Transverse colon (tissue), 4 donors: ENCODE results near the gene BBC3. TPM values are rescaled to one million over a fixed set of nuclear protein-coding genes. Genes with fewer than 3 reads are reported as not detected.

Experiments
- DNase-seq: peaks from one replicate; pipeline ENCODE4 v3.0.0-alpha.2; 2019
- H3K27ac ChIP-seq, 4 donors: fragments of 200-600 bp; sonication (generic); 2 replicates each; pipeline ENCODE4 v1.5.1; 2016 to 2018; ENCODE audit warnings: inconsistent platforms in 4 of 4
- H3K27me3 ChIP-seq: fragments of 200-600 bp; sonication (generic); 2 replicates; pipeline ENCODE4 v1.5.1; 2017; ENCODE audit warnings: inconsistent platforms
- H3K36me3 ChIP-seq, 4 donors: fragments of 200-600 bp; sonication (generic); 2 replicates each; pipeline ENCODE4 v1.5.1; 2017 to 2019; ENCODE audit warnings: inconsistent platforms in 4 of 4
- H3K4me1 ChIP-seq, 4 donors: fragments of 200-600 bp; sonication (generic); 2 replicates each; pipeline ENCODE4 v1.5.1; 2017 to 2020; ENCODE audit warnings: inconsistent platforms in 4 of 4
- H3K4me3 ChIP-seq, 4 donors: fragments of 200-600 bp; sonication (generic); 1 replicate in 1 of 4; 2 replicates in 3 of 4; pipeline versions ENCODE4 v1.5.1 to v1.6.1; 2017 to 2019; ENCODE audit warnings: inconsistent platforms in 4 of 4
- H3K9me3 ChIP-seq, 2 donors: fragments of 200-600 bp; sonication (generic); 2 replicates each; pipeline ENCODE4 v1.5.1; 2017 to 2019; ENCODE audit warnings: inconsistent platforms in 2 of 2
- CTCF ChIP-seq, 5 experiments: fragments of 200-600 bp in 3 of 5; fragments of 450-650 bp in 2 of 5; sonication (generic) in 3 of 5; IDR thresholded peaks; 1 replicate in 2 of 5; 2 replicates in 3 of 5; pipeline ENCODE4 v1.5.1; 2016 to 2017; ENCODE audit warnings: antibody characterized with exemption in 5 of 5, inconsistent platforms in 3 of 5, mild to moderate bottlenecking in 2 of 5, moderate library complexity in 1 of 5
- EP300 ChIP-seq: sonication (generic); formaldehyde crosslinking; IDR thresholded peaks from one replicate; pipeline ENCODE4 v1.6.1; 2017; ENCODE audit warnings: antibody characterized with exemption, low read depth
- POLR2A ChIP-seq: fragments of 450-650 bp; IDR thresholded peaks from one replicate; pipeline ENCODE4 v1.6.1; 2016; ENCODE audit warnings: antibody characterized with exemption, mild to moderate bottlenecking, moderate library complexity
- POLR2AphosphoS5 ChIP-seq, 3 donors: sonication (generic); formaldehyde crosslinking; IDR thresholded peaks; one replicate each; pipeline ENCODE4 v1.6.1; 2016; ENCODE audit warnings: antibody characterized with exemption in 3 of 3
- WGBS, 2 donors: methylation state at CpG; one replicate each; pipeline ENCODE4 v1.1.5; 2018; ENCODE audit warnings: low coverage in 1 of 2; 5-methylcytosine and 5-hydroxymethylcytosine counted together
- in situ Hi-C, 4 donors: fragments of 200-750 bp; cut with MboI; loops; one replicate each; pipeline versions ENCODE4 v1.15.0 to v1.15.1; 2017; ENCODE audit warnings: low sequenced_read_pairs in 3 of 4, low pct_ligation_motif_present in 1 of 4, low pct_unique_long_range_greater_than_20kb in 1 of 4
- intact Hi-C: fragments of 100-400 bp; cut with DNase I; formaldehyde crosslinking; loops from one replicate; pipeline ENCODE4 v1.15.1; 2023; ENCODE audit warnings: low total_unique reads
- total RNA-seq, 4 donors: library from RNA; depleted of rRNA; stranded (reverse); fragments of >200 nt; gene quantifications; one replicate each; pipeline ENCODE4 v1.1.0, GENCODE V29; 2016

The BBC3 gene
- total RNA-seq, 4 donors from 2014 or later: 10.9 to 31.0 (median 14.4) TPM

DNA sequence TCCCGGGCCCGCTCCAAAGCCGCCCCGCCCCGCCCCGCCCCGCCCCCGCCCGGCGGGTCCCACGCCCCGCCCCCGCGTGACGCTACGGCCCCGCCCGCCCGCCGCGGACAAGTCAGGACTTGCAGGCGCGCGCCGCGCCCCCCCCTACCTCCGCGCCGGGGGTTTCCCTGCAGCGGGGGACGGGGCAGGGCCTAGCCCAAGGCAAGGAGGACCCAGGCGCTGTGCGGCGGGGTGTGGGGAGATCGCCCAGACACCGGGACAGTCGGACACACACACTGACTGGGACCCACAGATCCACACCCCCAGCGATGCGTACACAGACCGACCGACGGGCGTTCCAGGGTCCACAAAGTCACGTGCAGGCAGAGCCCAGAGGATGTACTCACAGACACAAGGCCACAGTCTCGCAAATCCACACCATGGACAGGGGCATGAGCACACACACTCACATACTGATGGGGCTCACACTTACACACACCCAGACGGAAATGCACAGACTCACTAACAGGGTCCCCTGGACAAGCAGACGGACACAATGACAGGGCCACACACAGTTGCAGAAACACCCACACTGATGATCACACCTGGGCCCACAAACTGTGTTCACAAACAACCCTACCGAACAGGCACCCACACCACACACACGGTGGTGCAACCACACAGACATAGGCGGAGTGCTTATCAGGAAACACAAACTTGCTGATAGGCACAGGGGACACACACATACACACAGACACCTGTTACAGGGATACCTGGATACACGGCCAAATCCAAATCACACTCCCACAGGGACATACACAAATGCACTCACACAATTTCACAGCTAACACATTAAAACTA, 436 bp upstream of the BBC3 start:
- in situ Hi-C loops (no loop called here), intact Hi-C loops (no loop called here)
- 33% methylated on average over 7 of the region's 51 CpGs; no CpG with 5 or more reads in 1 of the 2 donors for WGBS, 2 donors
- peak; percentile 94 for DNase-seq
- no peaks in the 10 kb centered on the region for H3K36me3 ChIP-seq
- peaks cover 12 to 55% (median 37%) of the 10 kb centered on the region in 4 donors for H3K4me1 ChIP-seq
- no peak for TF ChIP-seq CTCF (IDR thresholded peaks at IDR 0.05)
- TF ChIP-seq EP300: no peak
- TF ChIP-seq POLR2AphosphoS5 (IDR thresholded peaks at IDR 0.05): peak; percentile 61 to 83 (median 79)
- peak; percentile 86 for TF ChIP-seq POLR2A
- peak overlapping the region; percentile 97 to 100 (median 99) for H3K27ac ChIP-seq
- H3K9me3 ChIP-seq: no peaks in the 10 kb centered on the region
- no peaks in the 10 kb centered on the region for H3K27me3 ChIP-seq
- peak overlapping the region; percentile 29 to 98 (median 90) for H3K4me3 ChIP-seq

DNA sequence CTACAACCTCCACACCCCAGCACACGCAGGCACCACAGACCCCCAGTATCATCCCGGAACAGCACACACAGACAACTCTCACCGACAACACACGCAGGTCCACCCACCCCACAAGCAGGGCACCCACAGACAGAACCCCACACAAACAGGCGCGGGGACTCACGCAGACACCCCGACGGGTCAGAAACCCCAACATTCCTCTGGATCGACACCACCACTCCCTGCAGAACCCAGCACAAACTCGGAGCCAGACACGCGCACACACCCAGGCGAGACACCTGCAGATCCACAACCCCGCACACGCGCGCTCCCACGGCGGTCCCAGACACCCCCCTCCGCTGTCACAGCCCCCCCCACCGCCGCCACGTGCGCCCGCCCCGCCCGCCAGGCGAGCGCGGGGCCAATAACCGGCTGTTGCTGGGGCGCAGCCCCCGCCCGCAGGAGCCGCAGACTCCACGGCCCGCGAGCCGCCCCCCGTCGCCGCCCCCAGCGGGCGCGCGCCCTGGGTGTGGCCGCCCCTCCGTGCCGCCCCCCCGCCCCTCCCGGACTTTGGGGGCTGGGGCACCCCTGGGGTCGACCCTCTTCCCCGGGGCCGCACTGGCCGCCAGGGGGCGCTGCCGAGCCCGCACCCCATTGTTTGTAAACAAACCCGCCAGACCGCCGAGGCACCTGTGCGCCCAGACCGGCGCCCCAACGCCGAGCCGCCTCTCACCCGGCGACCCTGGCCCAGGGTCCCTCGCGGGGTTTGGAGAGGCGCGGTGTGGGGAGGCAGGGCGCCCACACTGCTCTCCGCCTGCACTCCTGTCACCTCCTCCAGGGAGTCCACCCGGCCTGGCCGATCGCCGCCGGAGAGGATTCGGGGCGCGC, 712 bp downstream of the BBC3 start:
- no peaks in the 10 kb centered on the region for H3K36me3 ChIP-seq
- DNase-seq: peak; percentile 82
- peak overlapping the region; percentile 97 to 100 (median 99) for H3K27ac ChIP-seq
- H3K4me1 ChIP-seq: peaks cover 12 to 65% (median 45%) of the 10 kb centered on the region in 4 donors
- WGBS, 2 donors: 0% methylated on average over 30 of the region's 84 CpGs; no CpG with 5 or more reads in 1 of the 2 donors
- H3K9me3 ChIP-seq: no peaks in the 10 kb centered on the region
- intact Hi-C loops: no loop called here
- H3K4me3 ChIP-seq: peak overlapping the region; percentile 83 to 99 (median 97)
- TF ChIP-seq POLR2A (no peak), CTCF (IDR thresholded peaks at IDR 0.05) (peak; percentile 60 to 97 (median 91))
- no peaks in the 10 kb centered on the region for H3K27me3 ChIP-seq
- in situ Hi-C loops: no loop called here

GRCh38 chr19:47229676-47230053, 1.3 kb downstream of the BBC3 start:
- 2% methylated on average over 9 of the region's 9 CpGs; no CpG with 5 or more reads in 1 of the 2 donors for WGBS, 2 donors
- H3K27me3 ChIP-seq: no peaks in the 10 kb centered on the region
- no peaks in the 10 kb centered on the region for H3K9me3 ChIP-seq
- intact Hi-C loops: no loop called here
- TF ChIP-seq EP300: no peak
- no peak for TF ChIP-seq CTCF (IDR thresholded peaks at IDR 0.05)
- peak; percentile 22 for TF ChIP-seq POLR2A
- in situ Hi-C loops: no loop called here
- H3K4me3 ChIP-seq: peak overlapping the region; percentile 83 to 99 (median 97)
- peaks cover 12 to 65% (median 45%) of the 10 kb centered on the region in 4 donors for H3K4me1 ChIP-seq
- peak; percentile 38 for DNase-seq
- peak overlapping the region; percentile 97 to 100 (median 99) for H3K27ac ChIP-seq
- H3K36me3 ChIP-seq: no peaks in the 10 kb centered on the region
